OCI-LY3 (cell line): ENCODE data around the gene PML.

Experiments
- EZH2phosphoT487 ChIP-seq: fragments of 200-600 bp; shearing (Covaris generic); IDR thresholded peaks from 2 replicates; pipeline ENCODE4 v1.6.1; 2018; ENCODE audit warnings: antibody characterized with exemption, mixed run types, low read depth
- TF ChIP-seq, protein P1 (sequence below): fragments of 200-600, 300-600 bp; sonication (generic); IDR thresholded peaks from 2 replicates; pipeline ENCODE4 v1.5.1; 2014; ENCODE audit warnings: antibody characterized with exemption, low read length, low read depth

DNA sequence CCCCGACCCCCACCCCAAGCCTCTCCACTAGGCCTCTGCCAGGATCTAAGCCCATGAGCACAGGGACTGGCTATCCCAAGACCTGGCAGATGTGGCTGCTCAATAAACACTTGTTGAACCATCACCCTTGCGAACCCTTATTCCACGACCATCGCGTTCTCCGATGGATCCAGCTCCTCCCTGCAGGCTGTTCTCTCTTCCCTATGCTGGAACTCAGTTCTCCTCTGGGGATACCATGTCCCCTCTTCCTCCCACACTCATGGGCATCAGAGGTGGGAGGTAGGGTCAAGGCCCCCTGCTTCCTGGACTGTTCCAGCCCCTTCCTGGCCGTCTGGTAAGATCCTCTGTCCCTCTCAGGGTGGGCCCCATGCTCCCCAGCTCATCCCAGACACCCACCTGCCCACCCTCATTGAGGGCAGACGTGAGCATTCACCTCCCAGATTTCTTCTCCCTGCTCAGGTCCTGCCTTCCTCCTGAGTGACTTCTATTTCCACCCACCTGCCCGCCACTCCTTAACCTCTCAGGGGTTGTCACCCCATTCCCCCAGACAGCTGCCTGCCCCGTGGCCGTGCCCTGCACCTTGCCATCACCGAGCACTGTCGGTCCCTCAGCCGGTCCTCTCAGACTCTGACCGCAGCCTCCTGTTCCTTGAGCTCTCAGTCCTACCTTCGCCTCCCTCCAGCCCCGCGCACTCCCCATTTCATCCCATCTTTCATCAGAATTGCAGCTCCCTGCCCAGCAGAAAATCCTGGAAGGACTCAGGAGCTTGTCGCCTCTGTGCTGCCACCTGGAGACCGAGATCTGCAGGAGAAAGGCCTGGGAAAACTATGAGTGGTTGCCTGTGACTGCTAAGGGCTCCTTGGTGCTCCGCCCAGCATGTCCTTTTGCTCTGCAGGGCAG lies 42.0 kb downstream of the PML start:
- TF ChIP-seq, protein P1, sequence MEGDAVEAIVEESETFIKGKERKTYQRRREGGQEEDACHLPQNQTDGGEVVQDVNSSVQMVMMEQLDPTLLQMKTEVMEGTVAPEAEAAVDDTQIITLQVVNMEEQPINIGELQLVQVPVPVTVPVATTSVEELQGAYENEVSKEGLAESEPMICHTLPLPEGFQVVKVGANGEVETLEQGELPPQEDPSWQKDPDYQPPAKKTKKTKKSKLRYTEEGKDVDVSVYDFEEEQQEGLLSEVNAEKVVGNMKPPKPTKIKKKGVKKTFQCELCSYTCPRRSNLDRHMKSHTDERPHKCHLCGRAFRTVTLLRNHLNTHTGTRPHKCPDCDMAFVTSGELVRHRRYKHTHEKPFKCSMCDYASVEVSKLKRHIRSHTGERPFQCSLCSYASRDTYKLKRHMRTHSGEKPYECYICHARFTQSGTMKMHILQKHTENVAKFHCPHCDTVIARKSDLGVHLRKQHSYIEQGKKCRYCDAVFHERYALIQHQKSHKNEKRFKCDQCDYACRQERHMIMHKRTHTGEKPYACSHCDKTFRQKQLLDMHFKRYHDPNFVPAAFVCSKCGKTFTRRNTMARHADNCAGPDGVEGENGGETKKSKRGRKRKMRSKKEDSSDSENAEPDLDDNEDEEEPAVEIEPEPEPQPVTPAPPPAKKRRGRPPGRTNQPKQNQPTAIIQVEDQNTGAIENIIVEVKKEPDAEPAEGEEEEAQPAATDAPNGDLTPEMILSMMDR, result peak; percentile 40
- TF ChIP-seq EZH2phosphoT487, result no peak
